Measurements from ENCODE around the gene RFLNA. TPM values are rescaled to one million over a fixed set of nuclear protein-coding genes. Genes with fewer than 3 reads are reported as not detected.
"Not testable (repeated sequence)": the region's sequence is repeated elsewhere in the genome, so short reads cannot be mapped to it uniquely, and the experiment has no call there.

The RFLNA gene
- total RNA-seq, 1 donor = 15.9 TPM

- Histone ChIP-seq H3K36me3 (ENCODE audit: insufficient read depth, low read length) (no peaks in the 10 kb centered on the region), H3K9me3 (ENCODE audit: low read depth, low read length) (no peaks in the 10 kb centered on the region), H3K79me2 (ENCODE audit: insufficient read depth, low read length) (no peaks in the 10 kb centered on the region), H3K4me1 (ENCODE audit: insufficient read depth, low read length) (no peaks in the 10 kb centered on the region), H3K27ac (ENCODE audit: low read depth, low read length) (no peak overlapping the region), H2AFZ (ENCODE audit: low read length) (no peak overlapping the region), H3K27me3 (ENCODE audit: insufficient read depth, low read length) (peaks cover 29% of the 10 kb centered on the region), H3K4me3 (ENCODE audit: insufficient read depth, low read length) (no peak overlapping the region), H4K20me1 (ENCODE audit: insufficient read depth, low read length) (peaks cover 5% of the 10 kb centered on the region), H3K4me2 (ENCODE audit: insufficient read depth, low read length) (no peak overlapping the region)
- peak; percentile 53 for DNase-seq (ENCODE audit: insufficient read length, low spot score, missing footprints)
- TF ChIP-seq CTCF (IDR thresholded peaks at IDR 0.05; ENCODE audit: extremely low read depth, low read depth, low read length) = no peak
Measured at GRCh38 chr12:124297856-124298255, 3.0 kb downstream of the RFLNA start.

GRCh38 chr12:124298685-124299410 lies 4.0 kb downstream of the RFLNA start:
- DNase-seq (ENCODE audit: insufficient read length, low spot score, missing footprints) = peak; percentile 42
- Histone ChIP-seq H3K79me2 (ENCODE audit: insufficient read depth, low read length) (no peaks in the 10 kb centered on the region), H3K9me3 (ENCODE audit: low read depth, low read length) (no peaks in the 10 kb centered on the region), H4K20me1 (ENCODE audit: insufficient read depth, low read length) (peaks cover 5% of the 10 kb centered on the region), H2AFZ (ENCODE audit: low read length) (no peak overlapping the region), H3K4me1 (ENCODE audit: insufficient read depth, low read length) (no peaks in the 10 kb centered on the region), H3K27ac (ENCODE audit: low read depth, low read length) (no peak overlapping the region), H3K36me3 (ENCODE audit: insufficient read depth, low read length) (no peaks in the 10 kb centered on the region), H3K27me3 (ENCODE audit: insufficient read depth, low read length) (peaks cover 29% of the 10 kb centered on the region), H3K4me3 (ENCODE audit: insufficient read depth, low read length) (no peak overlapping the region), H3K4me2 (ENCODE audit: insufficient read depth, low read length) (no peak overlapping the region)
- TF ChIP-seq CTCF (IDR thresholded peaks at IDR 0.05; ENCODE audit: extremely low read depth, low read depth, low read length) = no peak

- Histone ChIP-seq H3K4me3 (ENCODE audit: insufficient read depth, low read length) (no peak overlapping the region), H3K27me3 (ENCODE audit: insufficient read depth, low read length) (peaks cover 24% of the 10 kb centered on the region), H3K9me3 (ENCODE audit: low read depth, low read length) (no peaks in the 10 kb centered on the region), H3K27ac (ENCODE audit: low read depth, low read length) (no peak overlapping the region), H2AFZ (ENCODE audit: low read length) (no peak overlapping the region), H3K79me2 (ENCODE audit: insufficient read depth, low read length) (no peaks in the 10 kb centered on the region), H3K4me2 (ENCODE audit: insufficient read depth, low read length) (no peak overlapping the region), H4K20me1 (ENCODE audit: insufficient read depth, low read length) (peaks cover 5% of the 10 kb centered on the region), H3K4me1 (ENCODE audit: insufficient read depth, low read length) (no peaks in the 10 kb centered on the region), H3K36me3 (ENCODE audit: insufficient read depth, low read length) (no peaks in the 10 kb centered on the region)
- no peak for TF ChIP-seq CTCF (IDR thresholded peaks at IDR 0.05; ENCODE audit: extremely low read depth, low read depth, low read length)
- peak; percentile 71 for DNase-seq (ENCODE audit: insufficient read length, low spot score, missing footprints)
Measured at GRCh38 chr12:124299628-124300388, 4.9 kb downstream of the RFLNA start.

GRCh38 chr12:124300657-124301056 lies 5.8 kb downstream of the RFLNA start:
- H3K79me2 ChIP-seq (ENCODE audit: insufficient read depth, low read length); H3K36me3 ChIP-seq (ENCODE audit: insufficient read depth, low read length); H3K4me1 ChIP-seq (ENCODE audit: insufficient read depth, low read length); H2AFZ ChIP-seq (ENCODE audit: low read length); H4K20me1 ChIP-seq (ENCODE audit: insufficient read depth, low read length); H3K27ac ChIP-seq (ENCODE audit: low read depth, low read length); H3K4me2 ChIP-seq (ENCODE audit: insufficient read depth, low read length); DNase-seq (ENCODE audit: insufficient read length, low spot score, missing footprints); H3K4me3 ChIP-seq (ENCODE audit: insufficient read depth, low read length); H3K9me3 ChIP-seq (ENCODE audit: low read depth, low read length): not testable (repeated sequence)
- peaks cover 19% of the 10 kb centered on the region for H3K27me3 ChIP-seq (ENCODE audit: insufficient read depth, low read length)

Measured in osteoblast (primary cell).